Activated CD8-positive, alpha-beta memory T cell treated with anti-CD3 and anti-CD28 coated beads for 24 hours (primary cell): ENCODE measurements around the gene DDX28.
"Not testable (repeated sequence)": the region's sequence is repeated elsewhere in the genome, so short reads cannot be mapped to it uniquely, and the experiment has no call there.

Source experiments
- DNase-seq: peaks from one replicate; pipeline ENCODE4 v3.0.0-alpha.2; 2020

DDX28 gene

DNA sequence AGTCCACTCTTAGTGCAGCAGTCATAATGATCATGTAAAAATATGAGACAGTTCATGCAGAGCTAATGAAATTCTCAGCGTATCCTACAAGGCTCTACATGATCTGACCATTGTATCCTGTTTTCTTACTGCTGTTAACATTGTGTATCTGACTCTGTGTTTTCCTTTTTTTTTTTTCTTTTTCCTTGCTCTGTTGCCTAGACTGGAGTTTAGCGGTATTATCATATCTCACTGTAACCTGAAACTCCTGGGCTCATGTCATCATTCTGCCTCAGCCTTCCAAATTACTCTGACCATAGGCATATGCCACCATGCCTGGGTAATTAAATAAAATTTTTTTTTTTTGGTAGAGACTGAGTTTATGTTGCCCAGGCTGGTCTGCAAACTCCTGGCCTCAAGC, 12.2 kb upstream of the DDX28 start:
- no peak for DNase-seq

- DNase-seq, result no peak
Observed at GRCh38 chr16:68033101-68033500, 10.1 kb upstream of the DDX28 start.

- no peak for DNase-seq
Observed at GRCh38 chr16:68031951-68032350, 8.9 kb upstream of the DDX28 start.

GRCh38 chr16:68030108-68030507, 7.1 kb upstream of the DDX28 start:
- not testable (repeated sequence) for DNase-seq

GRCh38 chr16:68028996-68029395, 6.0 kb upstream of the DDX28 start:
- no peak for DNase-seq

- no peak for DNase-seq
Observed at GRCh38 chr16:68022278-68022727, 729 bp downstream of the DDX28 start.

DNA sequence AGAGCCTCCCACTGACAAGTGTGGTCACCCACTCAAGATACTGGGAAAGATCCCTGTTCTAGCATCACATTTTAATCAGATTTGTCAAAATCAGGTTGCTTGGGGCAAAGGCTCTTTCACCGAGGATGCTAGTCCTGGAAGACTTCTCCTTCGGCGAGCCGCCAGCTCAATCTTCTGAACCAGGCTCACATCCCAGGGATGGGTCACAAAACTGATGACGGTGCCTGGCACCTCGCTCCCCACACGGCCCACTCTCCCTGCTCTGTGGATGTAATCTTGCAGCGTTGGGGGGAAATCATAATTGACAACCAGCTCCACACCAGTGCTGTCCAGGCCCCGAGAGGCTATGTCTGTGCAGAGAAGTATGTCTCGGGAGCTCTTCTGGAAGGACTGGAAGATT, 1.5 kb downstream of the DDX28 start:
- DNase-seq, result no peak

- DNase-seq, result no peak
Observed at GRCh38 chr16:68019167-68019680, 3.8 kb downstream of the DDX28 start.

GRCh38 chr16:68015681-68016080, 7.4 kb downstream of the DDX28 start, which contains the start of gene DPEP2NB:
Gene DPEP2NB (minus strand): TSS chr16:68015911. CDS start chr16:68015770, 141 bp downstream.
- DNase-seq, result no peak

DNA sequence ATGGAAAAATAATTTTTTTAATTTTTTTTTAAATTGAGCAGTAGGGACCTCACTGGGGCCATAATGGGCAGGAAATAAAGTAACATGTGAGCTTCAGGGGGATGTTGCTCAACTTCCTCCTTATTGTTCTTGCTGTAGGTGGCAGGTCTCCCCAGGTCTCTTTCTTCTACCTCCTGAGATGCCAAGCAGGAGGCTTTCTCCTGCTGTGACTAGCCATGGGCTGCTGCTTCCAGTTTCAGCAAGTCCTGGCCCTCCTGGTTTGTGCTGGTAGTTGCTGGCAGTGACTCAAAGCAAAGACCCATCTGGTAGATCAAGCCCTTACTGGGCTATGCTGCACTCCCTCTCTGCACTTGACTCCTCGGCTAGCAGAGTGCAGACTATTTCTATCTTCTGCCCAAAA, 9.6 kb downstream of the DDX28 start:
- DNase-seq, result peak; percentile 62

GRCh38 chr16:68009872-68010271, 13.2 kb downstream of the DDX28 start:
- not testable (repeated sequence) for DNase-seq

DNA sequence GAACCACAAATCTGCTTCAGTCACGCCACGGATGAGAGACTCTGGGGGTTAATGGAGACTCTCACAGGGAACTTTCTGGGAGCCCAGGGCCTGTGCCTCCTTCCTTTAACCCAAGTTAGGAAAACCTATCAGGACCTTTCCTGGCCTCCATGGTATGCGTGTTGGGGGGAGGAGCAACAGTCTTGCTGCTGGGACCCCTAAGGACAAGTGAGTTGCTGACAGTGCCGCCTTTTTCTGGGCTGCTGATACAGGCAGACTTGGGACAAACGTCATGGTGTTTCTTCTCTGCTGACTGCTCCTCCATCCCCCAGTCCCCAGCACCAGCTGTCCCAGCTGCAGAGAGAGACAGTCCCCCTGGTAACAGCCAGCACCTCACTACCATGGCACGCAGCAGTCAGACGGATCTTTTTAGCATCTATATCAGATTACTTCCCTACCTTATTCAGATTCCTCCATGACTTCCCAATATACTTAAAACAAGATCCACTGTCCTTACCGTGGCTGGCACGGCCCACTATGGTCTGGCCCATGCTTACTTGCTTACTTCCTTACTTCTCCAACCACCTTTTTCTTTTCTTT, 13.8 kb downstream of the DDX28 start:
- DNase-seq, result no peak

GRCh38 chr16:68005786-68006286, 17.2 kb downstream of the DDX28 start:
- peak; percentile 74 for DNase-seq

- DNase-seq, result no peak
Observed at GRCh38 chr16:68005211-68005610, 17.8 kb downstream of the DDX28 start.

DNA sequence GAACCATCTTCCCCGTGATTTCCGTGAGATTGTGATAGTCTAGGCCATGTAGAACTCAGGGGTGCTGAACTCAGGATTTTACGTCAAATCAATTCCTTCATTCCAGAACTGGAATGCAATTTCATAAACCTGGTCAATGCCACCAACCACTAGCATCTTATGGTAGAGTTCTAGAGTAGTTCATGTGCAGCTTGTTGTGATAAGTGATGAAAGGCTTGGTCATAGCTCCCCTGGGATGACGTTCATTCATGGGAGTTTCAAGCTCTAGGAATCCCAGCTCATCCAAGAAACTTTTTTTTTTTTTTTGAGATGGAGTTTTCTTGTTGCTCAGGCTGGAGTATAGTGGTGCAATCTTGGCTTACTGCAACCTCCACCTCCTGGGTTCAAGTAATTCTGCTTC, 20.0 kb downstream of the DDX28 start:
- no peak for DNase-seq

DNA sequence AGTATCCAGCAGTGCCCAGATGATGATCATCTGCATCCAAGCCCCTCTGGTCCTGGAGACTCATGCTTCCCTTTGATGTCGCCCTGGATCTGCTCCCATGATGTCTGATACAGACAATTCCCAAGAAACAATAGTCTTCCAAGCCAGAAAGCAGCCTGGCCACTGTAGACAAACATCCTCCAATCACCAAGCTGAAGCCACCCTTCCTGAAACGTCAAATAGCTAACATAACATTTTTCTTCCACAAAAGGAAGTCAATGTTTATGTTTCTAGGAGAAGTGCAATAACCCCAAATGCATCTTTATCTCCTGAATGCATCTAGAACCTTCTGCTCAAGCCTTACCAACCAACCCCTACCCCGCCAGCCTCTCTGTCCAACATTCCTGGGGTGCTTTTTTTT, 22.6 kb downstream of the DDX28 start:
- no peak for DNase-seq

DNA sequence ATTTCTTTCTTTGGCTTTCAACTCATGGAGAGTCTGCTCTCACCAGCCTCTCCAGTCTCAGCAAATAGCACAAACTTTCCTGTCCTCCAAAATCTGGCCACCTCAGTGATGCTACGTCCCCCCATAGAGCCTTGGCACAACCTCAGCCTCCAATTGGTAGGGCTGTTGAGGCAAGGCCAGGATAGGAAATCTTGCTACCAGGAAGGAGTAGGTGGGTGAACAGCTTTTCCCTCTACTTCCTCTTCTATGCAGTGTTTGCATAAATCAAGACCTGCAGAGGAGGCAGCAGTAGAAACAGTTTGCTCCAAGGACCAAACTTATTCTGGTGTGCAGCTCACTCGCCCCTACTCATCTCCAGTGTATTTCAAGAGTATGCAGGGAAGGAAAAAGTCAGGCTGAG, 23.0 kb downstream of the DDX28 start:
- no peak for DNase-seq

DNA sequence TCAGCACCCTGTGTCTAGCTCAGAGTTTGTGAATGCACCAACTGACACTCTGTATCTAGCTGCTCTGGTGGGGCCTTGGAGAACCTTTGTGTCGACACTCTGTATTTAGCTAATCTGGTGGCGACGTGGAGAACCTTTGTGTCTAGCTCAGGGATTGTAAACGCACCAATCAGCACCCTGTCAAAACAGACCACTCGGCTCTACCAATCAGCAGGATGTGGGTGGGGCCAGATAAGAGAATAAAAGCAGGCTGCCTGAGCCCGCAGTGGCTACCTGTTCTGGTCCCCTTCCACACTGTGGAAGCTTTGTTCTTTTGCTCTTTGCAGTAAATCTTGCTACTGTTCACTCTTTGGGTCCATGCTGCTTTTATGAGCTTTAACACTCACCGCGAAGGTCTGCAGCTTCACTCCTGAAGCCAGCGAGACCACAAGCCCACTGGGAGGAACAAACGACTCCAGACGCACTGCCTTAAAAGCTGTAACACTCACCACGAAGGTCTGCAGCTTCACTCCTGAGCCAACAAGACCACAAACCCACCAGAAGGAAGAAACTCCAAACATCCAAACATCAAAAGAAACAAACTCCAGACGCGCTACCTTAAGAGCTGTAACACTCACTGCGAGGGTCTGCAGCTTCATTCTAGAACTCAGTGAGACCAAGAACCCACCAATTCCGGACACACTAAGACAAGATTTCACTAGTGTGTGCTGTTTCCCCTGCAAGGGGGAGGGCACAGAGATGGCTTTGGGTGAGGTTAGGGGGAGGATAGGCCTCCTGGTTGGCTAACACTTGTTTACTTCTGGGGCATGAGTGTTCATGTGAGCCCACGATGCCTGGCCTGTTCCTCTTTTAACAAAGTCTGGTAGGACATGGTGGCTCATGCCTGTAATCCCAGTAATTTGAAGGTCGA, 24.0 kb downstream of the DDX28 start, which contains the start of gene DPEP2:
Gene DPEP2 (minus strand): TSS at position 706 of the 910 bp plus-strand sequence. CDS start 6,272 bp downstream, outside the sequence.
- DNase-seq, result peak; percentile 71

- DNase-seq, result not testable (repeated sequence)
Observed at GRCh38 chr16:67998231-67998778, 24.7 kb downstream of the DDX28 start.

DNA sequence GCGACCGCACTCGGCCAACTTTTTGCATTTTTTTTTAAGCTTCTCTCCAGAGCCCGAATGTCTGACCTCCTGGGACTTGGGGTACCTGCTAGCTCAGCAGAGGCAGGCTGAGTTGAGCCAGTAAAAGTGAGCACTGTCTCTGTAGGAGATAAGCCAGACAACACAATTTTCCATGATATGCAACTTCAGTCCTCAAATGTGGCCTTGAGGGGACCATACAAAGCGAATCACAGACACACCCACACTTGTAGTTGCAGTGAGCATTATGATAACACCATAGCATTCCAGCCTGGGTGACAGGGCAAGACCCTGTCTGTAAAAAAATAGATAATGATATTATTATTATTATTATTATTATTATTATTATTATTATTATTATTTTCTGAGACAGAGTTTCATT, 26.4 kb downstream of the DDX28 start:
- no peak for DNase-seq

GRCh38 chr16:67995423-67995822, 27.6 kb downstream of the DDX28 start:
- DNase-seq, result peak; percentile 70

DNA sequence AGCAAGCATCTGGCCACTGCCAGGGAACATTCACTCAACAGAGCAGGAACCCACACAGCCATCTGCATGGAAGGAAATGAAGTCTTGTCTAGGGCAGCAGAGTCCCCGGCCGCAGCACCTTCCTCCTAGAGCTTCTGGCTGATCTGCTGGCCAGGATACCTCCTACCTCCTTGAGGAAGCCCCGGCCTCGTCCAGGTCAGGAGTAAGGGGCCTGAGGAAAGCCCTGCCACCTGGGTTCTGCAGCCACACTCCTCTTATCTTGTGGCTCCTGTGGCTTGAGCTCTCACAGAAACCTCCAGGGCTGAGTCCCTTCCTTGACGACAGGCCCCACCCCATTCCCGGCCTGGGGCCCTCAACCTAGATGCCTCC, 29.0 kb downstream of the DDX28 start:
- DNase-seq, result not testable (repeated sequence)
